Gastrocnemius medialis (tissue), 4 donors: Measurements from ENCODE around the gene SOX30.
"Not testable (repeated sequence)": the region's sequence is repeated elsewhere in the genome, so short reads cannot be mapped to it uniquely, and the experiment has no call there.

ENCODE experiments used
- CTCF ChIP-seq, 5 experiments: fragments of 450-650 bp in 3 of 5; fragments of 200-600 bp in 2 of 5; sonication (generic) in 2 of 5; IDR thresholded peaks in 4 of 5; conservative IDR thresholded peaks in 1 of 5; 1 replicate in 4 of 5; 2 replicates in 1 of 5; pipeline ENCODE4 v1.5.1; 2016 to 2019; ENCODE audit warnings: antibody characterized with exemption in 5 of 5, mild to moderate bottlenecking in 3 of 5, moderate library complexity in 3 of 5
- POLR2A ChIP-seq, 2 donors: fragments of 450-650 bp; IDR thresholded peaks; one replicate each; pipeline ENCODE4 v1.6.1; 2017; ENCODE audit warnings: antibody characterized with exemption in 2 of 2, mild to moderate bottlenecking in 2 of 2, moderate library complexity in 2 of 2

GRCh38 chr5:157693816-157694215 lies 41.6 kb upstream of the SOX30 start:
- TF ChIP-seq CTCF (IDR thresholded peaks at IDR 0.05 in 4 of 5, conservative IDR thresholded peaks at IDR 0.05 in 1 of 5); POLR2A (IDR thresholded peaks at IDR 0.05): not testable (repeated sequence)
